H1 (cell line): ENCODE results near the gene LRRTM4.

ENCODE experiments used
- ATF2 ChIP-seq: IDR thresholded peaks from 2 replicates; pipeline ENCODE4 v1.6.1; 2012; ENCODE audit warnings: low read length, inconsistent platforms
- BRCA1 ChIP-seq: IDR thresholded peaks from 2 replicates; pipeline ENCODE4 v1.6.1; 2012; ENCODE audit warnings: low read depth, low read length, improper control_type of control experiment
- CTCF ChIP-seq, 3 experiments: IDR thresholded peaks; 1 replicate in 2 of 3; 2 replicates in 1 of 3; pipeline versions ENCODE4 v1.5.1 to v1.6.1; 2011; ENCODE audit warnings: low read length in 3 of 3, mild to moderate bottlenecking in 3 of 3, inconsistent platforms in 2 of 3, low read depth in 1 of 3, moderate library complexity in 1 of 3; ENCODE audit not compliant: insufficient read depth in 1 of 3; ENCODE audit errors: control extremely low read depth in 1 of 3
- EGR1 ChIP-seq: IDR thresholded peaks from 2 replicates; pipeline ENCODE4 v1.6.1; 2011; ENCODE audit warnings: low read depth, low read length, borderline replicate concordance
- EP300 ChIP-seq, 2 experiments: IDR thresholded peaks; 1 replicate in 1 of 2; 2 replicates in 1 of 2; pipeline ENCODE4 v1.6.1; 2011 to 2012; ENCODE audit warnings: low read depth in 2 of 2, low read length in 2 of 2, mild to moderate bottlenecking in 2 of 2, borderline replicate concordance in 1 of 2, inconsistent platforms in 1 of 2, moderate library complexity in 1 of 2
- EZH2 ChIP-seq: fragments of 200-600 bp; sonication (generic); IDR thresholded peaks from 2 replicates; pipeline ENCODE4 v1.7.1; 2012; ENCODE audit warnings: low read depth, mild to moderate bottlenecking, moderate library complexity, low read length, inconsistent platforms; ENCODE audit not compliant: severe bottlenecking
- GABPA ChIP-seq: IDR thresholded peaks from 2 replicates; pipeline ENCODE4 v1.6.1; 2011; ENCODE audit warnings: mild to moderate bottlenecking, low read length, moderate library complexity, borderline replicate concordance; ENCODE audit not compliant: insufficient read depth
- HDAC2 ChIP-seq, 2 experiments: fragments of 300-600 bp in 1 of 2; sonication (generic) in 1 of 2; IDR thresholded peaks; 2 replicates each; pipeline ENCODE4 v1.6.1; 2011 to 2012; ENCODE audit warnings: low read depth in 2 of 2, low read length in 2 of 2, mild to moderate bottlenecking in 2 of 2, moderate library complexity in 2 of 2, borderline replicate concordance in 1 of 2, inconsistent platforms in 1 of 2
- SIRT6 ChIP-seq: IDR thresholded peaks from one replicate; pipeline ENCODE4 v1.7.1; 2012; ENCODE audit warnings: low read length, inconsistent platforms
- SRF ChIP-seq: IDR thresholded peaks from 2 replicates; pipeline ENCODE4 v1.6.1; 2011; ENCODE audit warnings: mild to moderate bottlenecking, low read depth, low read length, moderate library complexity
- TCF12 ChIP-seq: IDR thresholded peaks from 2 replicates; pipeline ENCODE4 v1.6.1; 2011; ENCODE audit warnings: low read depth, mild to moderate bottlenecking, low read length
- USF2 ChIP-seq: IDR thresholded peaks from 2 replicates; pipeline ENCODE4 v1.6.1; 2011; ENCODE audit warnings: low read length, improper control_type of control experiment
- YY1 ChIP-seq: IDR thresholded peaks from 2 replicates; pipeline ENCODE4 v1.6.1; 2011; ENCODE audit warnings: low read depth, mild to moderate bottlenecking, low read length
- TF ChIP-seq, protein P1 (sequence below): IDR thresholded peaks from 2 replicates; pipeline ENCODE4 v1.6.1; 2012; ENCODE audit warnings: inconsistent platforms

- no peak for TF ChIP-seq EZH2
- no peak for TF ChIP-seq CTCF (IDR thresholded peaks at IDR 0.05; ENCODE audit: control extremely low read depth in 1 of 3, insufficient read depth in 1 of 3, low read depth in 1 of 3, low read length in 3 of 3)
- no peak for TF ChIP-seq TCF12
- TF ChIP-seq BRCA1: no peak
- no peak for TF ChIP-seq USF2
- no peak for TF ChIP-seq SRF
- no peak for TF ChIP-seq ATF2
- no peak for TF ChIP-seq EP300 (IDR thresholded peaks at IDR 0.05; ENCODE audit: borderline replicate concordance in 1 of 2, low read depth in 2 of 2, low read length in 2 of 2)
- TF ChIP-seq YY1: no peak
- no peak for TF ChIP-seq HDAC2 (IDR thresholded peaks at IDR 0.05; ENCODE audit: borderline replicate concordance in 1 of 2, low read depth in 2 of 2, low read length in 2 of 2)
- TF ChIP-seq EGR1: no peak
- no peak for TF ChIP-seq GABPA
- no peak for TF ChIP-seq SIRT6
- TF ChIP-seq, protein P1, sequence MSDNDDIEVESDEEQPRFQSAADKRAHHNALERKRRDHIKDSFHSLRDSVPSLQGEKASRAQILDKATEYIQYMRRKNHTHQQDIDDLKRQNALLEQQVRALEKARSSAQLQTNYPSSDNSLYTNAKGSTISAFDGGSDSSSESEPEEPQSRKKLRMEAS: no peak
Measured at GRCh38 chr2:76809136-76809535, 713.0 kb downstream of the LRRTM4 start.
